K562 (cell line): ENCODE results near the gene CCNL1. TPM values are rescaled to one million over a fixed set of nuclear protein-coding genes. Genes with fewer than 3 reads are reported as not detected.

Experiments
- CBFA2T3 ChIP-seq: fragments of 450-650 bp; IDR thresholded peaks from 2 replicates; pipeline ENCODE4 v1.6.1; 2017
- CHD2 ChIP-seq: IDR thresholded peaks from 2 replicates; pipeline ENCODE4 v1.6.1; 2011; ENCODE audit warnings: low read depth, low read length
- EHMT2 ChIP-seq: fragments of 450-650 bp; IDR thresholded peaks from 2 replicates; pipeline ENCODE4 v1.6.1; 2018; ENCODE audit warnings: antibody characterized with exemption
- HDAC3 ChIP-seq: fragments of 450-650 bp; IDR thresholded peaks from 2 replicates; pipeline ENCODE4 v1.6.1; 2018; ENCODE audit warnings: borderline replicate concordance, mild to moderate bottlenecking, moderate library complexity; ENCODE audit not compliant: partially characterized antibody
- JUND ChIP-seq, 2 experiments: IDR thresholded peaks; 2 replicates in 1 of 2; 3 replicates in 1 of 2; pipeline ENCODE4 v1.6.1; 2011; ENCODE audit warnings: borderline replicate concordance in 2 of 2, low read depth in 2 of 2, low read length in 2 of 2, improper control_type of control experiment in 1 of 2, missing biosample characterization in 1 of 2, missing genetic modification characterization in 1 of 2, missing genetic modification reagents in 1 of 2
- MAZ ChIP-seq, 2 experiments: fragments of 450-650 bp in 1 of 2; sonication (generic) in 1 of 2; formaldehyde crosslinking; IDR thresholded peaks in 1 of 2; conservative IDR thresholded peaks in 1 of 2; 2 replicates each; pipeline versions ENCODE4 v1.4.0 to v1.5.0; 2020; ENCODE audit warnings: mild to moderate bottlenecking in 1 of 2, missing genetic modification reagents in 1 of 2
- NFE2 ChIP-seq: IDR thresholded peaks from 2 replicates; pipeline ENCODE4 v1.6.1; 2014; ENCODE audit warnings: antibody characterized with exemption, low read depth
- NFIC ChIP-seq: fragments of 450-650 bp; IDR thresholded peaks from 2 replicates; pipeline ENCODE4 v1.6.1; 2017; ENCODE audit warnings: mild to moderate bottlenecking, inconsistent platforms
- NFIX ChIP-seq: fragments of 250-450 bp; sonication (Bioruptor Pico); IDR thresholded peaks from 2 replicates; pipeline ENCODE4 v1.4.0; 2020; ENCODE audit warnings: low read depth, mild to moderate bottlenecking, moderate library complexity
- PHF20 ChIP-seq: fragments of 450-650 bp; IDR thresholded peaks from 2 replicates; pipeline ENCODE4 v1.6.1; 2018; ENCODE audit not compliant: partially characterized antibody
- POLR2G ChIP-seq: fragments of 200-400 bp; formaldehyde crosslinking; IDR thresholded peaks from 2 replicates; pipeline ENCODE4 v1.6.1; 2017; ENCODE audit warnings: low read depth, mild to moderate bottlenecking, antibody characterized with exemption, low read length, moderate library complexity
- POLR3A ChIP-seq: IDR thresholded peaks from 2 replicates; pipeline ENCODE4 v1.6.1; 2011; ENCODE audit warnings: borderline replicate concordance, mild to moderate bottlenecking, moderate library complexity; ENCODE audit not compliant: insufficient read length, insufficient read depth; ENCODE audit errors: extremely low read depth
- PTBP1 ChIP-seq: fragments of 200-400 bp; formaldehyde crosslinking; IDR thresholded peaks from 2 replicates; pipeline ENCODE4 v1.6.1; 2017; ENCODE audit warnings: low read depth, low read length
- RAD21 ChIP-seq, 2 experiments: fragments of 250-450 bp in 1 of 2; fragments of 450-650 bp in 1 of 2; sonication (Bioruptor Pico) in 1 of 2; formaldehyde crosslinking in 1 of 2; IDR thresholded peaks in 1 of 2; conservative IDR thresholded peaks in 1 of 2; 2 replicates each; pipeline versions ENCODE4 v1.4.0 to v1.8.0; 2020 to 2022; ENCODE audit warnings: mild to moderate bottlenecking in 2 of 2, moderate library complexity in 1 of 2
- RBM34 ChIP-seq: fragments of 200-400 bp; formaldehyde crosslinking; IDR thresholded peaks from 2 replicates; pipeline ENCODE4 v1.6.1; 2018; ENCODE audit warnings: low read length, borderline replicate concordance; ENCODE audit not compliant: insufficient read depth
- SMC3 ChIP-seq: conservative IDR thresholded peaks from 2 replicates; pipeline ENCODE4 v1.6.1; 2011; ENCODE audit warnings: low read depth, low read length, improper control_type of control experiment; ENCODE audit not compliant: insufficient read depth
- SOX6 ChIP-seq: fragments of 450-650 bp; IDR thresholded peaks from 2 replicates; pipeline ENCODE4 v1.6.1; 2014; ENCODE audit warnings: mild to moderate bottlenecking
- STAG1 ChIP-seq: sonication (generic); formaldehyde crosslinking; IDR thresholded peaks from 2 replicates; pipeline ENCODE4 v1.5.0; 2020; ENCODE audit warnings: missing genetic modification reagents, borderline replicate concordance
- TGIF2 ChIP-seq: sonication (generic); formaldehyde crosslinking; IDR thresholded peaks from 2 replicates; pipeline ENCODE4 v1.8.1; 2022; ENCODE audit warnings: mild to moderate bottlenecking, missing genetic modification reagents, moderate library complexity
- ZNF184 ChIP-seq: sonication (generic); formaldehyde crosslinking; IDR thresholded peaks from 2 replicates; pipeline ENCODE4 v1.5.0; 2020; ENCODE audit warnings: missing genetic modification reagents
- ZNF354B ChIP-seq: fragments of 250-450 bp; sonication (Bioruptor Pico); IDR thresholded peaks from 2 replicates; pipeline ENCODE4 v1.4.0; 2020
- polyA plus RNA-seq, 8 experiments: library from polyadenylated mRNA; depleted of rRNA in 4 of 8; stranded (reverse) in 5 of 8; unstranded in 3 of 8; fragments of >200 nt; fragmentation: Nextera tagmentation in 2 of 8; fragmentation: Illumina TruSeq in 1 of 8; extraction: Ambion mirVana in 2 of 8; extraction: Trizol in 1 of 8; gene quantifications; 2 replicates each; pipeline versions ENCODE4 v1.2.1 to v1.2.3, GENCODE V29; 2011 to 2014; ENCODE audit warnings: inconsistent platforms in 1 of 8, missing spikeins in 1 of 8
- total RNA-seq, 7 experiments: library from RNA; depleted of rRNA in 6 of 7; stranded (reverse); fragments of >200 nt in 6 of 7; fragmentation: Illumina TruSeq in 2 of 7; extraction: Trizol in 2 of 7; gene quantifications; 2 replicates each; pipeline versions ENCODE4 v1.2.1 to v1.2.3, GENCODE V29; 2011 to 2021; ENCODE audit warnings: low replicate concordance in 1 of 7
- TF ChIP-seq, protein P1 (sequence below): fragments of 250-450 bp; sonication (Bioruptor Pico); IDR thresholded peaks from 2 replicates; pipeline ENCODE4 v1.5.0; 2020; ENCODE audit warnings: mild to moderate bottlenecking, borderline replicate concordance
- TF ChIP-seq, protein P2 (sequence below), 2 experiments: fragments of 450-650 bp in 1 of 2; sonication (generic) in 1 of 2; formaldehyde crosslinking in 1 of 2; IDR thresholded peaks in 1 of 2; conservative IDR thresholded peaks in 1 of 2; 2 replicates each; pipeline versions ENCODE4 v1.6.1 to v1.8.1; 2016 to 2023; ENCODE audit warnings: mild to moderate bottlenecking in 2 of 2, moderate library complexity in 2 of 2, inconsistent platforms in 1 of 2, missing genetic modification reagents in 1 of 2
- TF ChIP-seq, protein P3 (sequence below): fragments of 450-650 bp; IDR thresholded peaks from 2 replicates; pipeline ENCODE4 v1.6.1; 2017; ENCODE audit warnings: mild to moderate bottlenecking, moderate library complexity

Gene CCNL1
- total and polyA plus RNA-seq, 9 of the 15 experiments (the other 6 are each of a cell fraction or from before 2014, with no cell fraction given): 16.1 to 186 (median 132) TPM

DNA sequence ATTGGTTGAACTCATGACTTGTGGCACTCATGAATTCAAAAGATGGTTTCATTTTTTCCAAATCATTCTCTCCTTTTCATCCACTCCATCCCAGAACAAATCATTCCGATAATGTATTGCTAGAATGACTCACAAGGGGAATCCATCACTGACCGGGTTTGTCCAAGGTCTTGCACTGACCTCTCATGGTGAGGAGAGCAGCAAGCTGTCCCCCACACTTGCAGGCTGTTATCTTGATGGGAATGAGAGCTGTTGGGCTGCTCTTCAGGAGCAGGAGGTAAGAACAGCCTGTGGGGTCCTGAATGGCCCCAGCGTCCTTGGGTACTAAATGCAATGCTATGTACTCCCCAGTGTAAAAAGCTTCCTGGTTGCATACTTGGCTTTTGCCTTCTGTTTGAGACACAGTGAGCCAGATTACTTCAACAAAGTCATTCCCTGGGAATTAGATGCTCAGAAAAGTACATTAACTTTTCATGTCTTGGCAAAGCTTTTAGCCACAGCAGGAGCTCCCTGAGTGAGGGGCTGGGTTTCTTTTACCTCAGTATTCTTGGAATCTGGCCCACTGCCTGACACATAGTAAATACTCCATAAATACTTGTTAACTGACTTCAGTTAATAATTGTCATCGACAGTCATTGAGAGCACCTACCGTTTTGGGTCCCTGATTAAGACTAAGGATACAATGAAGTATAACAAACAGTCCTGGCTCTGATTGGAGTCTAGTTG, 24.1 kb downstream of the CCNL1 start (continued):
- TF ChIP-seq CHD2: no peak
- TF ChIP-seq NFIX (CRISPR knock-in tag): no peak
- no peak for TF ChIP-seq POLR3A
- no peak for TF ChIP-seq HDAC3
- TF ChIP-seq CBFA2T3: no peak
- no peak for TF ChIP-seq TGIF2
- TF ChIP-seq SMC3: peak; percentile 46; the same call in 1 of the 2 replicates
- no peak for TF ChIP-seq ZNF184 (CRISPR knock-in tag)
- TF ChIP-seq POLR2G: no peak
- TF ChIP-seq, protein P1, sequence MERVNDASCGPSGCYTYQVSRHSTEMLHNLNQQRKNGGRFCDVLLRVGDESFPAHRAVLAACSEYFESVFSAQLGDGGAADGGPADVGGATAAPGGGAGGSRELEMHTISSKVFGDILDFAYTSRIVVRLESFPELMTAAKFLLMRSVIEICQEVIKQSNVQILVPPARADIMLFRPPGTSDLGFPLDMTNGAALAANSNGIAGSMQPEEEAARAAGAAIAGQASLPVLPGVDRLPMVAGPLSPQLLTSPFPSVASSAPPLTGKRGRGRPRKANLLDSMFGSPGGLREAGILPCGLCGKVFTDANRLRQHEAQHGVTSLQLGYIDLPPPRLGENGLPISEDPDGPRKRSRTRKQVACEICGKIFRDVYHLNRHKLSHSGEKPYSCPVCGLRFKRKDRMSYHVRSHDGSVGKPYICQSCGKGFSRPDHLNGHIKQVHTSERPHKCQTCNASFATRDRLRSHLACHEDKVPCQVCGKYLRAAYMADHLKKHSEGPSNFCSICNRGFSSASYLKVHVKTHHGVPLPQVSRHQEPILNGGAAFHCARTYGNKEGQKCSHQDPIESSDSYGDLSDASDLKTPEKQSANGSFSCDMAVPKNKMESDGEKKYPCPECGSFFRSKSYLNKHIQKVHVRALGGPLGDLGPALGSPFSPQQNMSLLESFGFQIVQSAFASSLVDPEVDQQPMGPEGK (CRISPR knock-in tag): no peak
- 0 out of 2 replicates have a peak, but pooled peaks have one; percentile 11 for TF ChIP-seq EHMT2
- TF ChIP-seq MAZ (CRISPR knock-in tag; conservative IDR thresholded peaks at IDR 0.05 in 1 of 2, IDR thresholded peaks at IDR 0.05 in 1 of 2): peak in 1 of 2 experiments; percentile 48; a peak in 2 of 4 replicates
- TF ChIP-seq PHF20: no peak
- TF ChIP-seq NFE2: no peak
- no peak for TF ChIP-seq RBM34
- no peak for TF ChIP-seq ZNF354B
- TF ChIP-seq PTBP1: no peak
- no peak for TF ChIP-seq NFIC
- TF ChIP-seq STAG1 (CRISPR knock-in tag): peak; percentile 37; the same call in 1 of the 2 replicates
- TF ChIP-seq, protein P2, sequence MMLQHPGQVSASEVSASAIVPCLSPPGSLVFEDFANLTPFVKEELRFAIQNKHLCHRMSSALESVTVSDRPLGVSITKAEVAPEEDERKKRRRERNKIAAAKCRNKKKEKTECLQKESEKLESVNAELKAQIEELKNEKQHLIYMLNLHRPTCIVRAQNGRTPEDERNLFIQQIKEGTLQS (IDR thresholded peaks at IDR 0.05): peak; percentile 51; the same call in 1 of the 2 replicates
- TF ChIP-seq, protein P2 (CRISPR knock-in tag; conservative IDR thresholded peaks at IDR 0.05): no peak
- TF ChIP-seq RAD21 (CRISPR knock-in tag; conservative IDR thresholded peaks at IDR 0.05 in 1 of 2, IDR thresholded peaks at IDR 0.05 in 1 of 2): peak; percentile 70 to 89
- TF ChIP-seq, protein P3, sequence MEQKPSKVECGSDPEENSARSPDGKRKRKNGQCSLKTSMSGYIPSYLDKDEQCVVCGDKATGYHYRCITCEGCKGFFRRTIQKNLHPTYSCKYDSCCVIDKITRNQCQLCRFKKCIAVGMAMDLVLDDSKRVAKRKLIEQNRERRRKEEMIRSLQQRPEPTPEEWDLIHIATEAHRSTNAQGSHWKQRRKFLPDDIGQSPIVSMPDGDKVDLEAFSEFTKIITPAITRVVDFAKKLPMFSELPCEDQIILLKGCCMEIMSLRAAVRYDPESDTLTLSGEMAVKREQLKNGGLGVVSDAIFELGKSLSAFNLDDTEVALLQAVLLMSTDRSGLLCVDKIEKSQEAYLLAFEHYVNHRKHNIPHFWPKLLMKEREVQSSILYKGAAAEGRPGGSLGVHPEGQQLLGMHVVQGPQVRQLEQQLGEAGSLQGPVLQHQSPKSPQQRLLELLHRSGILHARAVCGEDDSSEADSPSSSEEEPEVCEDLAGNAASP: no peak
- TF ChIP-seq JUND (IDR thresholded peaks at IDR 0.05; ENCODE audit: borderline replicate concordance, low read depth, low read length): peak; percentile 81
- TF ChIP-seq JUND (tag; IDR thresholded peaks at IDR 0.05; ENCODE audit: borderline replicate concordance, low read depth, low read length): peak; percentile 80; the same call in 1 of the 3 replicates
- peak; percentile 27; the same call in 1 of the 2 replicates for TF ChIP-seq SOX6
